Medulla oblongata (tissue), 1 donor: ENCODE results near the gene TNFSF13.

Source experiments
- DNase-seq: peaks from one replicate; pipeline ENCODE4 v3.0.0-alpha.2; 2015; ENCODE audit errors: extremely low spot score

Gene TNFSF13

DNA sequence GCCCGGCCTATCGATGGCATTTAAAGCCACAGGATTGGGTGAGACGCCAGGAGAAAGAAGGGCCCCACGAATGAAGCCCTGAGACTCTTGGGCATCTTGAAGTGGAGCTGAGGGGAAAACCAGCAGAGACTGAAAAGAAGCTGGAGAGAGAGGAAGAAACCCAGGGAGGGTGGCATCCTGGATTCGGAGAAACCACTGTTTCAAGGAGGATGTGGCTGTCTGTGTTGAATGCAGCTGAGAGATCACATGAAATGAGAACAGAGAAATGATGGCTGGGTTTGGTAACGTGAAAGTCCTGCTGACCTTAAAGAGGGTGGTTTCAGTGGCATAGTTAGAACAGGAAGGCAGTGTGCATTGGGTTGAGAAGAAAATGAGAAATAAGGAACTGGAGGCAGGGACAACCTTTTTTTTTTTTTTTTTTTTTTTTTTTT is 5.9 kb upstream of the TNFSF13 start:
- DNase-seq = peak; percentile 79

- no peak for DNase-seq
Measured at GRCh38 chr17:7553356-7553755, 5.2 kb upstream of the TNFSF13 start.

DNA sequence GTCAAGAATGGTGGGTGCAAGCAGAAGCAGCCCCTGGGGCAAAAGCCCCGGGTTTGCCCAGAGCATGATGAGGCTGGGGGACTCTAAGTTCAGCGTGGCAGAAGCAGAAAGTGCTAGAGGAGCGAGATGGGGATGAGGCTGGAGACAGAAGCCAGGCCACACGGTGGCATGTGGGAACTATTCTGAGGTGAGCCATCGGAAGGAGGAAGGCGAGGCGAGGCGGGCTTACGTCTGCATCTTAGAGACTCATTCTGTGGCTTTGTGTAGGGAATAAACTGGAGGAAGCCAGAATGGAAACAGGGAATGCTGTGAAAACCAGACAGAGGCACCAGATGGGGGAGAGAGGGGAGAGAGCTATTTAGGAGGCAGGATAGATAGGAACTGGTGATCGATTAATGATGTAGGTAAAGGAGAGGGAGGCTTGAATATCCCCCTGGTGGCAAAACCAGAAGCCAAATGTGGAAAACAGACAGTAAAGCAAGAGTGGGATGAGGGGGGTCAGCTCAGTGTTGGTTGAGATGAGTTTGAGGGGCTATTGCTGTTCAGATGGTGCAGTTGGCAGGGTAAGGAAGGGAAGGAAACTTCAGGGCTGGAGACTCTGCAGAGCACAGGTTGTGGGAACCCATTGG is 3.1 kb upstream of the TNFSF13 start:
- DNase-seq = no peak

- DNase-seq = no peak
Measured at GRCh38 chr17:7556627-7557026, 1.9 kb upstream of the TNFSF13 start.

GRCh38 chr17:7557147-7557764 is 1.3 kb upstream of the TNFSF13 start:
- no peak for DNase-seq

DNA sequence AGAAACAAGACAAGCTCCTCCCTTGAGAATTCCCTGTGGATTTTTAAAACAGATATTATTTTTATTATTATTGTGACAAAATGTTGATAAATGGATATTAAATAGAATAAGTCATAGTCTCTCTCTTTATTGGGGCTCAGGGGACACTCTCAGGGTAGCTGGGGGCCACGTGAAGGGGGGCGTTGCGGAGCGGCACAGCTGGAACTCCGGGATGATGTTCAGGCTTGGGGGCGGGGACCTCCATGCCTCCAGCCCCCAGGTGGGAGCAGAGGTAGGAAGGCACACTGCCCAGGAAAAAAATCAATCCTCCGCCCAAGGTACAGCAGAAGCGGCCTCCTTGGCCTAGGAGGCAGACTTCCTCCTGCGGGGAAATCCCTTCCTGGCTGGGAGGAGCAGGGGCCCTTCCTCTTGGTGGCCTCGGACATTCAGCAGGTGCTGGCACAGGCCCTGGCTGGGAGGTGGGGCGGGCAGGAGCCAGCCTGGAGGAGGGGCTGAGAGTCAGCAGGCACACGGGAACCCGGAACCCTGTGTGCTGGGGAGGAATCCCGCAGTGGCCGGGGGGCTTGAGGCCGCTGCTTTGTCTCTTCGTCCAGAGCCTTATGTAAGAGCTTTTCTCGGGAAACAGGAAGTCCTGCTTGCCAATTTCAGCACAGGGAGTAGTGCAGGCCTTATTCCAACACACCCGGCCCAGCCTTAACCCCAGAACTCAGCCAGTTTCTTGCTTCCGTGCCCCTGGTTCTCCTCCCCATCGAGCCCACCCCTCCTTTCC is 591 bp upstream of the TNFSF13 start:
- peak; percentile 90 for DNase-seq

DNA sequence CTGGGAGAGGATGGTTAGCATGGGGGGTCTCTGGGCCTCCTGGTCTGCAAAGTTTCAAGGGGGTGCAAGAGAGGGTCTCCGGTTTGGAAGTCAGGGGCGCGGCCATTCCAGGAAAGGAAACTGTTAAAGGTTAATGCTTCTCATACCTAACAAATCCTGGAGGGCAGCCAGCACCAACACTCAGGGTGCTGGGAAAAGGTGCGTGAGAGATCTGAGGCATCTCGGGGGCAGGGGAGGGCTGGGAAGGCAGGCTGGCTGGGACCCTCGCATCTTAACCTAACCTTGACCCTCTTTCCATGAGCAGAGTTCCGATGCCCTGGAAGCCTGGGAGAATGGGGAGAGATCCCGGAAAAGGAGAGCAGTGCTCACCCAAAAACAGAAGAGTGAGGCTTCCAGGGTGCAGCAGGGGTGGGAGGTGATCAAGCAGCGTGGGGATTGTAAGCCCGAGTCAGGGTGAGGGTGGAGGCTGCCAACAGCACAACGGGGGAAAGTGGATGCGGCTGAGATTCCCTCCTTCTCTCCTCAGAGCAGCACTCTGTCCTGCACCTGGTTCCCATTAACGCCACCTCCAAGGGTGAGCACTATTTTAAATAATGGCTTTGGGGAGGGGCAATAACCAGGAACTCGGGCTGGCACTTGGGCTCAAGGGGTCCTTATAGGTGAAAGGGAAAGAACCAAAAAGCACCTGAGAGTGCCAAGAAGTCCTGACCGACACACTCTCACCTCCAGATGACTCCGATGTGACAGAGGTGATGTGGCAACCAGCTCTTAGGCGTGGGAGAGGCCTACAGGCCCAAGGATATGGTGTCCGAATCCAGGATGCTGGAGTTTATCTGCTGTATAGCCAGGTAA is 996 bp downstream of the TNFSF13 start:
- DNase-seq = no peak

DNA sequence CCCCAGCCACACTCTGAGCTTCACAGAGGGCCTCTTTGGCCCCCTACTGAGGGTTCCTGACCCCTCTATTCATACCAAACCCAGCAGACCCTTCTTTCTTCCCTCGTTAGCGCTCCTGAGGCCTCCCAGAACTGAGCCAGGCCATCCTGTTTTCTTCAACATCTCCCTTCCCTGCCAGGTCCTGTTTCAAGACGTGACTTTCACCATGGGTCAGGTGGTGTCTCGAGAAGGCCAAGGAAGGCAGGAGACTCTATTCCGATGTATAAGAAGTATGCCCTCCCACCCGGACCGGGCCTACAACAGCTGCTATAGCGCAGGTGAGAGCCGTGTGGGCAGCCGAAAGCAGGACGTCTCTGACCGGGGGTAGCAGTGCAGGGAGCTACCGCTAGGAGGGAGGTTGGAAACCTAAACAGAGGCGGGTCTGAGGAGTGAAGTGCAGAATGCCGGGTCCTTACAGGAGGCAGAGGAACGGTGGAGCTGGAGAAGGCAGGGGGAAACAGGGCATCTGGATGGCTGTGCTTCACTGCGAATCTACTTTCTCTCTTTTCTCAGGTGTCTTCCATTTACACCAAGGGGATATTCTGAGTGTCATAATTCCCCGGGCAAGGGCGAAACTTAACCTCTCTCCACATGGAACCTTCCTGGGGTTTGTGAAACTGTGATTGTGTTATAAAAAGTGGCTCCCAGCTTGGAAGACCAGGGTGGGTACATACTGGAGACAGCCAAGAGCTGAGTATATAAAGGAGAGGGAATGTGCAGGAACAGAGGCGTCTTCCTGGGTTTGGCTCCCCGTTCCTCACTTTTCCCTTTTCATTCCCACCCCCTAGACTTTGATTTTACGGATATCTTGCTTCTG is 1.9 kb downstream of the TNFSF13 start:
- DNase-seq = peak; percentile 44

DNA sequence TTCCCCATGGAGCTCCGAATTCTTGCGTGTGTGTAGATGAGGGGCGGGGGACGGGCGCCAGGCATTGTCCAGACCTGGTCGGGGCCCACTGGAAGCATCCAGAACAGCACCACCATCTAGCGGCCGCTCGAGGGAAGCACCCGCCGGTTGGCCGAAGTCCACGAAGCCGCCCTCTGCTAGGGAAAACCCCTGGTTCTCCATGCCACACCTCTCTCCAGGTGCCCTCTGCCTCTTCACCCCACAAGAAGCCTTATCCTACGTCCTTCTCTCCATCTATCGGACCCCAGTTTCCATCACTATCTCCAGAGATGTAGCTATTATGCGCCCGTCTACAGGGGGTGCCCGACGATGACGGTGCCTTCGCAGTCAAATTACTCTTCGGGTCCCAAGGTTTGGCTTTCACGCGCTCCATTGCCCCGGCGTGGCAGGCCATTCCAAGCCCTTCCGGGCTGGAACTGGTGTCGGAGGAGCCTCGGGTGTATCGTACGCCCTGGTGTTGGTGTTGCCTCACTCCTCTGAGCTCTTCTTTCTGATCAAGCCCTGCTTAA is 2.6 kb downstream of the TNFSF13 start:
- DNase-seq = peak; percentile 89

GRCh38 chr17:7561589-7562207 is 3.1 kb downstream of the TNFSF13 start, which contains the start of gene SENP3:
SENP3 (plus strand) TSS chr17:7561919; CDS start chr17:7563077, 1,158 bp downstream.
- DNase-seq = peak; percentile 90

- DNase-seq = no peak
Measured at GRCh38 chr17:7562208-7562605, 3.7 kb downstream of the TNFSF13 start.

GRCh38 chr17:7563115-7563869 is 4.7 kb downstream of the TNFSF13 start:
- DNase-seq = no peak

DNA sequence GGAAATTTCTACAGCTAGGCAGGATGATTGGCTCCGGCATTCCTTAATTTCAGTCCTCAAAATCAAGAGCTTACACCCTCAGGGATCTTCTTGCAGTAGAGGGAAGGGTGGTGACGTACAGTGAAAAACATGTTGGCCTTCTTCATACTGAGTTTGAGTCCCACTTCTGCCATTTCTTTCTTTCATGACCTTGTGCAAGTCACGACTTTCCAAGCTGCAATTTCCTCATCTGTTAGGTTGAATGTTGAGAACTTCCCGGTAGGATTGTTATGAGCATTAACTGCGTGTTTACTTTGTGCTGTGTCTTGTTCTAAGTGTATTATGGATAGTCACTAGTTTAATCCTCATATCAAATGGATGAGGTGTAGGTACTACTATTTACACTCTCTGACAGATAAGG is 11.0 kb downstream of the TNFSF13 start:
- DNase-seq = no peak

DNA sequence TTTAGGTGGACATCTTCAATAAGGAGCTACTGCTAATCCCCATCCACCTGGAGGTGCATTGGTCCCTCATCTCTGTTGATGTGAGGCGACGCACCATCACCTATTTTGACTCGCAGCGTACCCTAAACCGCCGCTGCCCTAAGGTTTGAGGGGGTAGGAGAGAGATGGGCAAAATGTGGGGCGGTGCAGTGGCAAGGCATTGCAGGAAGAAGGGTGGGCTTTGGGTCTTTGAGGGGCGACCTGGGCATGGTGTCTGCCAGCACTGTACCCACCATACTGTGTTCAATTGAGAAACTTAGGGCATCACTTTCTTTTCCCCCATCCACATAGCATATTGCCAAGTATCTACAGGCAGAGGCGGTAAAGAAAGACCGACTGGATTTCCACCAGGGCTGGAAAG is 11.8 kb downstream of the TNFSF13 start:
- DNase-seq = no peak

- no peak for DNase-seq
Measured at GRCh38 chr17:7572338-7572587, 13.7 kb downstream of the TNFSF13 start.

- peak; percentile 99 for DNase-seq
Measured at GRCh38 chr17:7572588-7573323, 14.2 kb downstream of the TNFSF13 start.

DNA sequence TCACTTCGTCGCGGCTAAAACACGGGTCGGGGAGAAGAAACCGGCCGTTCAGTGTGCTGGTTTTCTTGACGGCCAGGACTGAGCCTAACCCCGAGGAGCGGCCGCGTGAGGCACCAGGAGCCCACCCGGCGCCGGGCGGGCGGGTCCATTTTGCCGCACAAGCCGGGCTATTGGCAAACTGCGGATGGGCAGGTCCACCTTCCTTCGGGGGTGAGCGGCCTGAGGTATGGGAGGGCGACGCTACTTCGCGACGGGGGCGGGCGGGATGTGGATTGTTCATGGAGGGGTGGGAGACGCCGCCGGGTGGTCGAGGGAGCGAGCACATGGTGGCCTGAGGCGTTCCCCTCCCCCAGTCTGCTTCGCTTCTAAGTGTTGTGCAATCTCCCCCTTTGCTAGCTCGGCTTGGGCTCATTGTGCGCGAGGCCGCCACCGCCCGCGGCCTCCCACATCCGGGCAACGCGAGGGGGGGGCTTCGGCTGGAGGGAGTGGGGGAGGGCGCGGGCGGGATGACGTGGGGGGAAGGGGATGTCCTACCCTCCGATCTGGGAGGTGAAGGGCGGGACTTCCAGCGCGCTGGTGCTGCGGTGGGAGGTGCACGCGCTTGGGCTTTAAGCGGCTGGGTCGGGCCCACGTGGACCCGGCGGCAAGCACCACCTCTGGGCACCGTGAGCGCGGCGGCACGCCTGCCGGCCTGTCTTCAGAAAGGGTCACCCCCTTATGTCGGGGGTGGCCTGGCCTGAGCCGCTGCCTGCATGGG is 15.0 kb downstream of the TNFSF13 start:
- DNase-seq = peak; percentile 94
